Vagina (tissue), 2 donors: ENCODE measurements around the gene REV3L. TPM values are rescaled to one million over a fixed set of nuclear protein-coding genes. Genes with fewer than 3 reads are reported as not detected.
"Not testable (repeated sequence)": the region's sequence is repeated elsewhere in the genome, so short reads cannot be mapped to it uniquely, and the experiment has no call there.

ENCODE experiments used
- DNase-seq, 2 donors: peaks; one replicate each; pipeline ENCODE4 v3.0.0-alpha.2; 2017; ENCODE audit errors: extremely low spot score in 2 of 2
- H3K27ac ChIP-seq: fragments of 200-600 bp; sonication (generic); one replicate; pipeline ENCODE4 v1.5.1; 2019
- H3K27me3 ChIP-seq: fragments of 200-600 bp; sonication (generic); one replicate; pipeline ENCODE4 v1.5.1; 2019
- H3K36me3 ChIP-seq, 2 donors: fragments of 200-600 bp; sonication (generic); one replicate each; pipeline ENCODE4 v1.5.1; 2017 to 2019
- H3K4me1 ChIP-seq: fragments of 200-600 bp; sonication (generic); one replicate; pipeline ENCODE4 v1.5.1; 2019
- H3K4me3 ChIP-seq, 2 donors: fragments of 200-600 bp; sonication (generic); 1 replicate in 1 of 2; 2 replicates in 1 of 2; pipeline ENCODE4 v1.5.1; 2016 to 2019
- H3K9me3 ChIP-seq: fragments of 200-600 bp; sonication (generic); one replicate; pipeline ENCODE4 v1.5.1; 2019
- CTCF ChIP-seq, 3 experiments: fragments of 450-650 bp in 2 of 3; fragments of 200-600 bp in 1 of 3; sonication (generic) in 1 of 3; IDR thresholded peaks; one replicate each; pipeline ENCODE4 v1.5.1; 2017 to 2019; ENCODE audit warnings: antibody characterized with exemption in 3 of 3, mild to moderate bottlenecking in 2 of 3, moderate library complexity in 2 of 3
- POLR2A ChIP-seq, 2 donors: fragments of 450-650 bp; IDR thresholded peaks; one replicate each; pipeline ENCODE4 v1.6.1; 2017; ENCODE audit warnings: antibody characterized with exemption in 2 of 2, mild to moderate bottlenecking in 2 of 2, moderate library complexity in 2 of 2
- POLR2AphosphoS5 ChIP-seq, 2 donors: sonication (generic); formaldehyde crosslinking; IDR thresholded peaks; one replicate each; pipeline ENCODE4 v1.9.0; 2017; ENCODE audit warnings: antibody characterized with exemption in 2 of 2, mild to moderate bottlenecking in 2 of 2, low read depth in 1 of 2; ENCODE audit not compliant: insufficient read depth in 1 of 2
- intact Hi-C: fragments of 100-400 bp; cut with DNase I; formaldehyde crosslinking; loops from one replicate; pipeline ENCODE4 v1.15.1; 2023
- total RNA-seq: library from RNA; depleted of rRNA; stranded (reverse); fragments of >200 nt; gene quantifications from one replicate; pipeline ENCODE4 v1.2.3, GENCODE V29; 2016

Gene REV3L
- total RNA-seq, 1 donor from 2014 or later, result 33.9 TPM

DNA sequence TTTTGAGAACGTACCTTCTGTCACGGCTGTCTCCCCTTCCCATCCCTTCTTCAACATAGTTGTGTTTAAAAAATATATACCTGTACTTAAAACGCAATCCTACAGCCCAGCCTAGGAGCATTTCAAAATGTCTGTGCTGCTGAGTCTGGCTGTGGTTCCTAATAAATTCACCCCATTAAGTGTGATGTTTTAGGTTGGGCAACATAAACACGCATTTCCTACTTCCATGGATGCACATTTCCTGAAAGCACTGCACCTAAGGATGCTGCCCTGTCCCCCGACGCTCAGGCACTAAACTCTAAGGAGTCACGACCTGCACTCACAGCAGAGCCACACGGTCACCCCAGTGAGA lies 1.2 kb downstream of the REV3L start:
- peak overlapping the region; percentile 84 to 89 for H3K4me3 ChIP-seq
- no peaks in the 10 kb centered on the region for H3K36me3 ChIP-seq
- peaks cover 44% of the 10 kb centered on the region for H3K4me1 ChIP-seq
- intact Hi-C loops, result loop anchor here (2.0 to 10.0 kb wide), 3 partner anchors 83 to 555 kb away; partner anchors contain the start of gene TRAF3IP2
- H3K27me3 ChIP-seq, result no peaks in the 10 kb centered on the region
- TF ChIP-seq POLR2A (IDR thresholded peaks at IDR 0.05) (no peak), POLR2AphosphoS5 (IDR thresholded peaks at IDR 0.05; ENCODE audit: insufficient read depth in 1 of 2, low read depth in 1 of 2) (no peak), CTCF (IDR thresholded peaks at IDR 0.05) (no peak)
- no peaks in the 10 kb centered on the region for H3K9me3 ChIP-seq
- peak overlapping the region; percentile 99 for H3K27ac ChIP-seq
- no peak for DNase-seq

DNA sequence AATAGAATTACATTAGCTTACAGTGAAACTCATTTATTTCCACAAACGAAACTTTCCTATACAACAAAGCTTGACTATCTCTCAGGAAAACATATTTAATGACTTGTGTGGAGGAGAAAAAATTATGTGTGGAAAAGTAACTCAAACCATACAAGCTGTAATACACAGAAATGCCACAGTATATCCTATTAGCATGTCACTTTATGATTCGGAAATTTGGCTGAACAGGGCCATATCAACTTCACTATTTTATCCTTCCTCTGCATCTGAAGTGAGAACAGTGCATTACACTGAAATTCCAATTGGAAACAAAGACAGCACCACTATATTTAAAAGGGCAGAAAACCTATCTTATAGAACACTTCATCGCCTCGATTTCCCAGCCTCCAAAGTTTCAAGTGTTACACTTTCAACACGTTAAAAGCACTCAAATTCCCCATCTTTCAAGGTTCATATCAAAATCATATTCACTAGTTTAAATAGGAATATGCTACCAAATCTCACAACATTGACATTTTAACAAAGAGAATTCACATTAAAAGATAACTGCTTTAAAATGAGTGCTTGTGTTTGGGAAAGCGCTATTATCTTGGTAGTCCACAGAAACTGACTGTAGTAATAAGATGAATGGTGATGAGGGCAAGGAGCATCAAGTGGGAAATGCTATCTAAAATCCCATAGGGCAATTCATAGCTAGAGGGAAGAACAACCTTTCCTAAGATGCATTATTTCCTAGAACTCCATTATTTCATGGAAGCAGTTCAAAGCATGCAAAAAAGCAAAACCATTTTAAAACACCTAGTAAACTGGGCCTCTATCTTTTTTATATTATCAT lies 1.8 kb downstream of the REV3L start:
- Histone ChIP-seq H3K27me3 (no peaks in the 10 kb centered on the region), H3K4me3 (peak overlapping the region; percentile 84 to 89), H3K4me1 (peaks cover 44% of the 10 kb centered on the region), H3K27ac (peak overlapping the region; percentile 99), H3K36me3 (no peaks in the 10 kb centered on the region), H3K9me3 (no peaks in the 10 kb centered on the region)
- no peak for DNase-seq
- intact Hi-C loops, result loop anchor here (5.0 to 10.0 kb wide), 2 partner anchors 84 to 556 kb away; no protein-coding TSS in a partner anchor
- TF ChIP-seq POLR2A (IDR thresholded peaks at IDR 0.05), result no peak
- no peak for TF ChIP-seq POLR2AphosphoS5 (IDR thresholded peaks at IDR 0.05; ENCODE audit: insufficient read depth in 1 of 2, low read depth in 1 of 2)
- TF ChIP-seq CTCF (IDR thresholded peaks at IDR 0.05), result no peak

DNA sequence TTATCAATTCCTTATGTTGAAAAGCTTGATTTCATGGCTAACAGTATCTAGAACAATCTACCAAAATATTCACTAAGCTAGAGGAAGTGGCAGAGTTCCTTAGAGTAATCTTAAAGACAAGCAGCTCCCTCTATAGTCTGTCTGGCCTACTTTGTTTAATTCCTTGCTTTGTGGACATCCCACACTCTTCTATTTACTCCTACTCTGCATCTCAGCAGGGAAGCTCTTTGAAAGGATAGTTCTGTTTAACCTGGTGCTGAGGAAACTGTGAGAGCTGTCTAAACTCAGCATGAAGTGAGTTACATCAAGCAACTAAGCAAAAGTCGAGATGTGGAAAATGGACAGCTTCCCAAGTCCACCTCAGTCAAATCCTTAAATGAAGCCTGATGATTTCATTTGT lies 4.3 kb downstream of the REV3L start:
- no peak overlapping the region for H3K4me3 ChIP-seq
- H3K27ac ChIP-seq, result peak overlapping the region; percentile 99
- no peak for DNase-seq
- TF ChIP-seq POLR2A (IDR thresholded peaks at IDR 0.05), result no peak
- peak in 1 of 2 donors; percentile 39 for TF ChIP-seq POLR2AphosphoS5 (IDR thresholded peaks at IDR 0.05; ENCODE audit: insufficient read depth in 1 of 2, low read depth in 1 of 2)
- peak in 1 of 3 experiments; percentile 15 for TF ChIP-seq CTCF (IDR thresholded peaks at IDR 0.05)
- no peaks in the 10 kb centered on the region for H3K36me3 ChIP-seq
- H3K9me3 ChIP-seq, result no peaks in the 10 kb centered on the region
- intact Hi-C loops, result no loop called here
- peaks cover 40% of the 10 kb centered on the region for H3K4me1 ChIP-seq
- H3K27me3 ChIP-seq, result no peaks in the 10 kb centered on the region

DNA sequence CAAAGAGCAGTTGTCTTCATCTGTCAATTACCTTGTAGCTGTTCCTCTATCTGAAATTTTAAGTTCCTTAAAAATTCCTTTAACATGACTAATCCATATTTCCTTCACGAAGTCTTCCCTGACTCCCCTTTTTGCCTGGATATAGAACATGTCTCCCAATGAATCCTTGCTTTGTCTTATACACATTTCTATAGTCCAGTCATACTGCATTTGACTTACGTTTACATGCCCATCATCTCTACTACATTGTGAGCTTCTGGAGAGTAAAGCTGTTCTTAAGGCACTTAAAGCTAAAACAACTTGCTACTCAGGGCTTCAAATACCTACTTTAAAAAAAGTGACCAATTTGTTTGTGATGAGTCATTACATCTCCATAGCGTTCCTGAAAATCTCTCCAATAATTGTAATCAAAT lies 4.9 kb downstream of the REV3L start:
- H3K27me3 ChIP-seq, result no peaks in the 10 kb centered on the region
- H3K27ac ChIP-seq, result peak overlapping the region; percentile 99
- H3K4me1 ChIP-seq, result peaks cover 40% of the 10 kb centered on the region
- intact Hi-C loops, result no loop called here
- H3K4me3 ChIP-seq, result no peak overlapping the region
- TF ChIP-seq CTCF (IDR thresholded peaks at IDR 0.05) (no peak), POLR2AphosphoS5 (IDR thresholded peaks at IDR 0.05; ENCODE audit: insufficient read depth in 1 of 2, low read depth in 1 of 2) (no peak), POLR2A (IDR thresholded peaks at IDR 0.05) (no peak)
- H3K36me3 ChIP-seq, result no peaks in the 10 kb centered on the region
- DNase-seq, result no peak
- H3K9me3 ChIP-seq, result no peaks in the 10 kb centered on the region

DNA sequence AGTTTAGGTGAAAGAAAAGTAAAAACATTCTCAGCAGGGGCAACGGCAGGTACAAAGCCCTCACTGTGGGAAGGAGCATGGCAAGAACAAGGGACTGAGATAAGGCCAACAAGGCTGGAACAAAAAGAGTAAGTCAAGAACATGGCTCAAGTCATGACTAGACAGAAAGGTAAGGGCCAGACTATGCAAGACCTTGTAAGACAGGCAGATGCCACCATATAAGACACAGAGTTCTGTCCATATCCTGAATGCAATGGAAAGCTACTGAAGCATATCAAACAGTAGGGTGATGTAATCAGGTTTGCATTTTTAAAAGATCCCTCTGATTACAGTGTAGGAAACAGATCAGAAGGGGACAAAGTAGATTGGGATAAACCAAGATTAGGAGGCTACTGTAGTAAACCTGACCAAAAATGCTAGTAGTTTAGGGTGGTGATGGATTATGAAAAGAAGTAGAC lies 5.5 kb downstream of the REV3L start:
- Histone ChIP-seq H3K36me3 (no peaks in the 10 kb centered on the region), H3K27ac (peak overlapping the region; percentile 99), H3K4me3 (no peak overlapping the region), H3K4me1 (peaks cover 40% of the 10 kb centered on the region), H3K27me3 (no peaks in the 10 kb centered on the region), H3K9me3 (no peaks in the 10 kb centered on the region)
- intact Hi-C loops, result no loop called here
- TF ChIP-seq POLR2A (IDR thresholded peaks at IDR 0.05) (no peak), CTCF (IDR thresholded peaks at IDR 0.05) (no peak), POLR2AphosphoS5 (IDR thresholded peaks at IDR 0.05; ENCODE audit: insufficient read depth in 1 of 2, low read depth in 1 of 2) (no peak)
- no peak for DNase-seq

DNA sequence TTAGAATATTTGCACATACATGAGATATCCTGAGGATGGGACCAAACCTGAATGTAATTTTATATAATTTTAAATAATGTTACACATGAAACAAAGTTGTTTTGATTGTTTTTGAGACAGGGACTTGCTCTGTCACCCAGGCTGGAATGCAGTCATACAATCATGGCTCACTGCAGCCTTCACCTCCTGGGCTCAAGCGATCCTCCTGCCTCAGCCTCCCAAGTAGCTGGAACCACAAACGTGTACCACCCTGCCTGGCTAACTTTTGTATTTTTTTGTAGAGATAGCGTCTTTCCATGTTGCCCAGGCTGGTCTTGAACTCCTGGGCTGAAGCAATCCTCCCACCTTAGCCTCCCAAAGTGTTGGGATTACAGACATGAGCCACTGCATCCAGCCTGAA lies 7.0 kb downstream of the REV3L start:
- intact Hi-C loops, result not testable (repeated sequence)

More for the DNA sequence above, 7.0 kb downstream of the REV3L start:
- Histone ChIP-seq H3K27ac (peak overlapping the region; percentile 14), H3K4me1 (peaks cover 40% of the 10 kb centered on the region)
- not testable (repeated sequence) for H3K9me3 ChIP-seq, DNase-seq, H3K27me3 ChIP-seq, H3K36me3 ChIP-seq, H3K4me3 ChIP-seq
